ENCODE data around the gene BTBD1.

DNA sequence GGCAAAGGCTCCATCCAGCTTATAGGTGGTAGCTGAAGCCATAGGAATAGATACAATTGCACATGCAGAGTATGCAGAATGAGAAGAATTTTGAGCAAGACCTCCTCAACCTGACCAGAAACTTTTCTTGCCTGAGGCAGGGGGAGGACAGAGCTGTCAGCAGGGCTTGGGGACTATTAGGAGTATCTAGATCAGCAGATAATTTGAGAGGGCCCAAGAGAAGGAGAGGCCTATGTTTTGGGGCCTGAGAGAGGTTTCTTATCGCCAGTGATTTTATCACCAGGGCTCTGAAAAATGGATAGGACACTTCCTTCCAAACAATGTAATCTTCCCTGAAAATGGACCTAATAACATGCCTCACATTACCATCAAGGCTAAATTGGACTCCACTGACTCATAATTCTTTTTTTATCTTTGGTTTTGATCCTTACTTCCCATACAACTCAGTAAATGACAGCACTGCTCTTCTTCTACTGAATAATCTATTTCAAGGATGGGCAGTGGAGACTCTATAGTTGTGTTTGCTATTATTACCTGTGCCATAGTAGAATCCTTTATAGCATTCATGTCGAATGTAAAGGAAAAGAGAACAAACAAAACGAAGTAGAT is 96.9 kb downstream of the BTBD1 start:
- TF ChIP-seq RAD21 (IDR thresholded peaks at IDR 0.05; ENCODE audit: low read length) (no peak), FOXM1 (IDR thresholded peaks at IDR 0.05; ENCODE audit: low read depth) (no peak), RCOR1 (IDR thresholded peaks at IDR 0.05; ENCODE audit: low read length) (peak; percentile 63; the same call in 1 of the 2 replicates), GATA2 (CRISPR knock-in tag; IDR thresholded peaks at IDR 0.05) (peak; percentile 64)
- TF ChIP-seq, protein P1, sequence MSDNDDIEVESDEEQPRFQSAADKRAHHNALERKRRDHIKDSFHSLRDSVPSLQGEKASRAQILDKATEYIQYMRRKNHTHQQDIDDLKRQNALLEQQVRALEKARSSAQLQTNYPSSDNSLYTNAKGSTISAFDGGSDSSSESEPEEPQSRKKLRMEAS (IDR thresholded peaks at IDR 0.05; ENCODE audit: low read depth) = no peak
